Adipocyte (in vitro differentiated cells): ENCODE data around the gene PRSS48.
A peak's percentile ranks its signal among the peaks of the same experiment; 100 is the strongest.
"Not testable (repeated sequence)": the region's sequence is repeated elsewhere in the genome, so short reads cannot be mapped to it uniquely, and the experiment has no call there.

ENCODE experiments used
- DNase-seq: peaks from one replicate; pipeline ENCODE4 v3.0.0-alpha.2; 2015; ENCODE audit warnings: low read depth
- H3K27me3 ChIP-seq: replicated peaks from 2 replicates; pipeline ENCODE4 v1.7.0; 2013; ENCODE audit warnings: mild to moderate bottlenecking, low read length, moderate library complexity; ENCODE audit not compliant: control insufficient read depth, insufficient read depth
- H3K36me3 ChIP-seq: 2 replicates; pipeline ENCODE4 v1.7.0; 2013; ENCODE audit warnings: low read length, mild to moderate bottlenecking, moderate library complexity; ENCODE audit not compliant: control insufficient read depth, insufficient read depth, severe bottlenecking
- H3K4me1 ChIP-seq: 2 replicates; pipeline ENCODE4 v1.7.0; 2013; ENCODE audit warnings: mild to moderate bottlenecking, low read length, moderate library complexity; ENCODE audit not compliant: control insufficient read depth, insufficient read depth
- H3K4me3 ChIP-seq: 2 replicates; pipeline ENCODE4 v1.7.0; 2013; ENCODE audit warnings: mild to moderate bottlenecking, low read length, moderate library complexity
- H3K9ac ChIP-seq: 2 replicates; pipeline ENCODE4 v1.7.0; 2013; ENCODE audit warnings: mild to moderate bottlenecking, low read length, moderate library complexity
- H3K9me3 ChIP-seq: 2 replicates; pipeline ENCODE4 v1.7.0; 2013; ENCODE audit warnings: mild to moderate bottlenecking, low read length, moderate library complexity; ENCODE audit not compliant: control insufficient read depth

Gene PRSS48

GRCh38 chr4:151263455-151263854, 13.5 kb upstream of the PRSS48 start:
- no peaks in the 10 kb centered on the region for H3K36me3 ChIP-seq
- peaks cover 15% of the 10 kb centered on the region for H3K4me1 ChIP-seq
- H3K27me3 ChIP-seq: no peaks in the 10 kb centered on the region
- no peak overlapping the region for H3K9ac ChIP-seq
- no peak overlapping the region for H3K4me3 ChIP-seq
- no peaks in the 10 kb centered on the region for H3K9me3 ChIP-seq
- no peak for DNase-seq

GRCh38 chr4:151266497-151266896, 10.5 kb upstream of the PRSS48 start:
- H3K9me3 ChIP-seq: no peaks in the 10 kb centered on the region
- H3K4me1 ChIP-seq: peaks cover 15% of the 10 kb centered on the region
- no peaks in the 10 kb centered on the region for H3K36me3 ChIP-seq
- no peak overlapping the region for H3K9ac ChIP-seq
- DNase-seq: peak; percentile 17
- no peaks in the 10 kb centered on the region for H3K27me3 ChIP-seq
- H3K4me3 ChIP-seq: no peak overlapping the region

- peaks cover 10% of the 10 kb centered on the region for H3K4me1 ChIP-seq
- no peak for DNase-seq
- H3K36me3 ChIP-seq: no peaks in the 10 kb centered on the region
- H3K27me3 ChIP-seq: no peaks in the 10 kb centered on the region
- H3K4me3 ChIP-seq: no peak overlapping the region
- H3K9ac ChIP-seq: no peak overlapping the region
- H3K9me3 ChIP-seq: no peaks in the 10 kb centered on the region
Observed at GRCh38 chr4:151267104-151267503, 9.9 kb upstream of the PRSS48 start.

- H3K4me3 ChIP-seq: no peak overlapping the region
- peaks cover 2% of the 10 kb centered on the region for H3K4me1 ChIP-seq
- H3K9ac ChIP-seq: no peak overlapping the region
- no peak for DNase-seq
- H3K27me3 ChIP-seq: no peaks in the 10 kb centered on the region
- H3K36me3 ChIP-seq: no peaks in the 10 kb centered on the region
- no peaks in the 10 kb centered on the region for H3K9me3 ChIP-seq
Observed at GRCh38 chr4:151267822-151268535, 9.0 kb upstream of the PRSS48 start.

GRCh38 chr4:151268905-151269304, 8.1 kb upstream of the PRSS48 start:
- not testable (repeated sequence) for H3K9ac ChIP-seq, DNase-seq, H3K9me3 ChIP-seq, H3K27me3 ChIP-seq, H3K4me3 ChIP-seq, H3K36me3 ChIP-seq, H3K4me1 ChIP-seq

- Histone ChIP-seq H3K36me3 (no peaks in the 10 kb centered on the region), H3K9me3 (no peaks in the 10 kb centered on the region), H3K27me3 (no peaks in the 10 kb centered on the region), H3K4me3 (no peak overlapping the region), H3K9ac (no peak overlapping the region), H3K4me1 (no peaks in the 10 kb centered on the region)
- no peak for DNase-seq
Observed at GRCh38 chr4:151284534-151285245, 7.7 kb downstream of the PRSS48 start.

GRCh38 chr4:151287409-151287808, 10.4 kb downstream of the PRSS48 start:
- Histone ChIP-seq H3K9me3 (no peaks in the 10 kb centered on the region), H3K9ac (no peak overlapping the region), H3K4me3 (no peak overlapping the region), H3K36me3 (no peaks in the 10 kb centered on the region), H3K27me3 (no peaks in the 10 kb centered on the region), H3K4me1 (peaks cover 11% of the 10 kb centered on the region)
- DNase-seq: no peak

GRCh38 chr4:151291485-151291884, 14.5 kb downstream of the PRSS48 start:
- Histone ChIP-seq H3K4me3 (no peak overlapping the region), H3K9ac (no peak overlapping the region), H3K4me1 (peaks cover 11% of the 10 kb centered on the region), H3K36me3 (no peaks in the 10 kb centered on the region), H3K9me3 (no peaks in the 10 kb centered on the region), H3K27me3 (no peaks in the 10 kb centered on the region)
- no peak for DNase-seq

- no peak for DNase-seq
- no peaks in the 10 kb centered on the region for H3K36me3 ChIP-seq
- no peak overlapping the region for H3K9ac ChIP-seq
- H3K4me1 ChIP-seq: peaks cover 11% of the 10 kb centered on the region
- no peak overlapping the region for H3K4me3 ChIP-seq
- no peaks in the 10 kb centered on the region for H3K27me3 ChIP-seq
- no peaks in the 10 kb centered on the region for H3K9me3 ChIP-seq
Observed at GRCh38 chr4:151292038-151292437, 15.1 kb downstream of the PRSS48 start.

- H3K4me3 ChIP-seq: no peak overlapping the region
- H3K27me3 ChIP-seq: no peaks in the 10 kb centered on the region
- H3K36me3 ChIP-seq: no peaks in the 10 kb centered on the region
- H3K9me3 ChIP-seq: no peaks in the 10 kb centered on the region
- no peak for DNase-seq
- peaks cover 11% of the 10 kb centered on the region for H3K4me1 ChIP-seq
- no peak overlapping the region for H3K9ac ChIP-seq
Observed at GRCh38 chr4:151294833-151295496, 18.0 kb downstream of the PRSS48 start.

GRCh38 chr4:151296227-151296626, 19.3 kb downstream of the PRSS48 start:
- Histone ChIP-seq H3K36me3 (no peaks in the 10 kb centered on the region), H3K9ac (no peak overlapping the region), H3K4me1 (peaks cover 6% of the 10 kb centered on the region), H3K4me3 (no peak overlapping the region), H3K27me3 (no peaks in the 10 kb centered on the region), H3K9me3 (no peaks in the 10 kb centered on the region)
- DNase-seq: no peak
